ENCODE results near the gene ERGIC1.

DNA sequence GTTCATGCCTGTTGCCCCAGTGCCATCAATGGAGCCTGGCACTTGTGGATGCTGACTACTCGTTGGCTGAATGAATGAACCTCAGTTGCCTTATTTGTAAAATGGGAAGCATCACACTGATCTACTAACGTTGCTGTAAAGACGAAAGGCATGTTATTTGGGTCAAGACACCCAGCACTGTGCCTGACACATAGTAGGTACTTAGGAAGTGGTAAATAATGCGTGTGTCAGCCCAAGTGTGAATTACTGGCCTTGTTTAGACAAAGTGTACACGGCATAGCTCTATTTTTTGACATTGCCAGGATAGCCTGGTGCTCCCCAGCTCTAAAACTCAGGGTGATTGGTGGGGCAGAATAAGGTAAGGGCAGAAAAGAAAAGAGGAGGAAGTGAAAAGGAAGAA, 27.4 kb downstream of the ERGIC1 start:
- TF ChIP-seq, protein P1, sequence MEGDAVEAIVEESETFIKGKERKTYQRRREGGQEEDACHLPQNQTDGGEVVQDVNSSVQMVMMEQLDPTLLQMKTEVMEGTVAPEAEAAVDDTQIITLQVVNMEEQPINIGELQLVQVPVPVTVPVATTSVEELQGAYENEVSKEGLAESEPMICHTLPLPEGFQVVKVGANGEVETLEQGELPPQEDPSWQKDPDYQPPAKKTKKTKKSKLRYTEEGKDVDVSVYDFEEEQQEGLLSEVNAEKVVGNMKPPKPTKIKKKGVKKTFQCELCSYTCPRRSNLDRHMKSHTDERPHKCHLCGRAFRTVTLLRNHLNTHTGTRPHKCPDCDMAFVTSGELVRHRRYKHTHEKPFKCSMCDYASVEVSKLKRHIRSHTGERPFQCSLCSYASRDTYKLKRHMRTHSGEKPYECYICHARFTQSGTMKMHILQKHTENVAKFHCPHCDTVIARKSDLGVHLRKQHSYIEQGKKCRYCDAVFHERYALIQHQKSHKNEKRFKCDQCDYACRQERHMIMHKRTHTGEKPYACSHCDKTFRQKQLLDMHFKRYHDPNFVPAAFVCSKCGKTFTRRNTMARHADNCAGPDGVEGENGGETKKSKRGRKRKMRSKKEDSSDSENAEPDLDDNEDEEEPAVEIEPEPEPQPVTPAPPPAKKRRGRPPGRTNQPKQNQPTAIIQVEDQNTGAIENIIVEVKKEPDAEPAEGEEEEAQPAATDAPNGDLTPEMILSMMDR (IDR thresholded peaks at IDR 0.05): no peak
- no peak for TF ChIP-seq NFE2L1 (CRISPR knock-in tag; IDR thresholded peaks at IDR 0.05)
- no peak for TF ChIP-seq CBFB (CRISPR knock-in tag; IDR thresholded peaks at IDR 0.05; ENCODE audit: low read depth)
